K562 (cell line): ENCODE results near the gene C5orf24. TPM values are rescaled to one million over a fixed set of nuclear protein-coding genes. Genes with fewer than 3 reads are reported as not detected.
A peak's percentile ranks its signal among the peaks of the same experiment; 100 is the strongest.

Experiments
- CGGBP1 ChIP-seq: fragments of 250-450 bp; sonication (Bioruptor Pico); IDR thresholded peaks from 2 replicates; pipeline ENCODE4 v1.9.0; 2021; ENCODE audit warnings: mild to moderate bottlenecking
- CHD1 ChIP-seq: fragments of 200-600 bp; sonication (generic); IDR thresholded peaks from one replicate; pipeline ENCODE4 v1.6.1; 2012; ENCODE audit warnings: mild to moderate bottlenecking, moderate library complexity, low read length, inconsistent platforms
- CTBP1 ChIP-seq: fragments of 450-650 bp; IDR thresholded peaks from 2 replicates; pipeline ENCODE4 v1.6.1; 2016; ENCODE audit warnings: borderline replicate concordance
- E2F1 ChIP-seq: sonication (generic); formaldehyde crosslinking; IDR thresholded peaks from 2 replicates; pipeline ENCODE4 v1.8.1; 2023; ENCODE audit warnings: mild to moderate bottlenecking, missing genetic modification reagents, moderate library complexity
- E2F5 ChIP-seq: sonication (generic); formaldehyde crosslinking; IDR thresholded peaks from 2 replicates; pipeline ENCODE4 v1.8.0; 2022; ENCODE audit warnings: mild to moderate bottlenecking, missing genetic modification reagents
- EGR1 ChIP-seq: fragments of 450-650 bp; conservative IDR thresholded peaks from 2 replicates; pipeline ENCODE4 v1.6.1; 2017; ENCODE audit warnings: mild to moderate bottlenecking
- HDAC3 ChIP-seq: fragments of 450-650 bp; IDR thresholded peaks from 2 replicates; pipeline ENCODE4 v1.6.1; 2018; ENCODE audit warnings: borderline replicate concordance, mild to moderate bottlenecking, moderate library complexity; ENCODE audit not compliant: partially characterized antibody
- ID3 ChIP-seq, 2 experiments: fragments of 250-450 bp in 1 of 2; fragments of 450-650 bp in 1 of 2; sonication (Bioruptor Pico) in 1 of 2; IDR thresholded peaks; 2 replicates each; pipeline versions ENCODE4 v1.6.1 to v1.8.0; 2016 to 2021; ENCODE audit warnings: mild to moderate bottlenecking in 2 of 2, moderate library complexity in 2 of 2, missing compliant biosample characterization in 1 of 2, missing genetic modification characterization in 1 of 2
- NCOA4 ChIP-seq: fragments of 450-650 bp; IDR thresholded peaks from 2 replicates; pipeline ENCODE4 v1.6.1; 2018; ENCODE audit warnings: mild to moderate bottlenecking; ENCODE audit not compliant: partially characterized antibody
- PRDM10 ChIP-seq: fragments of 450-650 bp; IDR thresholded peaks from 2 replicates; pipeline ENCODE4 v1.6.1; 2018; ENCODE audit not compliant: partially characterized antibody
- RUNX1 ChIP-seq: sonication (generic); IDR thresholded peaks from 2 replicates; pipeline ENCODE4 v1.6.1; 2016; ENCODE audit warnings: antibody characterized with exemption, low read depth
- SAFB2 ChIP-seq: fragments of 200-400 bp; formaldehyde crosslinking; IDR thresholded peaks from 2 replicates; pipeline ENCODE4 v1.6.1; 2018; ENCODE audit warnings: borderline replicate concordance, low read length, low read depth, moderate library complexity; ENCODE audit not compliant: severe bottlenecking
- SNIP1 ChIP-seq: fragments of 450-650 bp; IDR thresholded peaks from 2 replicates; pipeline ENCODE4 v1.7.1; 2017; ENCODE audit warnings: low read depth, mild to moderate bottlenecking
- SP1 ChIP-seq: sonication (generic); formaldehyde crosslinking; IDR thresholded peaks from 2 replicates; pipeline ENCODE4 v1.8.1; 2022; ENCODE audit warnings: mild to moderate bottlenecking, missing genetic modification reagents
- TEAD1 ChIP-seq, 2 experiments: fragments of 450-650 bp in 1 of 2; sonication (generic) in 1 of 2; formaldehyde crosslinking; IDR thresholded peaks; 2 replicates each; pipeline versions ENCODE4 v1.4.0 to v1.8.0; 2020 to 2022; ENCODE audit warnings: mild to moderate bottlenecking in 2 of 2, missing genetic modification reagents in 1 of 2
- THAP7 ChIP-seq: fragments of 250-450 bp; sonication (Bioruptor Pico); IDR thresholded peaks from 2 replicates; pipeline ENCODE4 v1.5.0; 2021
- U2AF1 ChIP-seq: fragments of 200-400 bp; formaldehyde crosslinking; optimal IDR thresholded peaks from 2 replicates; pipeline ENCODE3; 2017; ENCODE audit warnings: mild to moderate bottlenecking, low read depth, low read length, moderate library complexity
- ZBTB1 ChIP-seq: sonication (generic); formaldehyde crosslinking; IDR thresholded peaks from 2 replicates; pipeline ENCODE4 v1.8.1; 2023; ENCODE audit warnings: missing genetic modification reagents, low read depth, mild to moderate bottlenecking, borderline replicate concordance
- ZNF282 ChIP-seq: sonication (generic); formaldehyde crosslinking; IDR thresholded peaks from 2 replicates; pipeline ENCODE4 v1.8.1; 2023; ENCODE audit warnings: missing genetic modification reagents
- ZSCAN29 ChIP-seq: fragments of 450-650 bp; IDR thresholded peaks from 2 replicates; pipeline ENCODE4 v1.6.1; 2017
- polyA plus RNA-seq, 8 experiments: library from polyadenylated mRNA; depleted of rRNA in 4 of 8; stranded (reverse) in 5 of 8; unstranded in 3 of 8; fragments of >200 nt; fragmentation: Nextera tagmentation in 2 of 8; fragmentation: Illumina TruSeq in 1 of 8; extraction: Ambion mirVana in 2 of 8; extraction: Trizol in 1 of 8; gene quantifications; 2 replicates each; pipeline versions ENCODE4 v1.2.1 to v1.2.3, GENCODE V29; 2011 to 2014; ENCODE audit warnings: inconsistent platforms in 1 of 8, missing spikeins in 1 of 8
- total RNA-seq, 7 experiments: library from RNA; depleted of rRNA in 6 of 7; stranded (reverse); fragments of >200 nt in 6 of 7; fragmentation: Illumina TruSeq in 2 of 7; extraction: Trizol in 2 of 7; gene quantifications; 2 replicates each; pipeline versions ENCODE4 v1.2.1 to v1.2.3, GENCODE V29; 2011 to 2021; ENCODE audit warnings: low replicate concordance in 1 of 7

C5orf24 gene
- total and polyA plus RNA-seq, 9 of the 15 experiments (the other 6 are each of a cell fraction or from before 2014, with no cell fraction given), result 8.9 to 38.6 (median 28.4) TPM

- TF ChIP-seq ZBTB1 (CRISPR knock-in tag), result 0 out of 2 replicates have a peak, but pooled peaks have one; percentile 20
- TF ChIP-seq E2F5 (CRISPR knock-in tag), result peak; percentile 90; the same call in 1 of the 2 replicates
- no peak for TF ChIP-seq RUNX1
- TF ChIP-seq SP1 (CRISPR knock-in tag), result peak; percentile 64; the same call in 1 of the 2 replicates
- TF ChIP-seq EGR1, result peak; percentile 64
- TF ChIP-seq E2F1, result peak; percentile 95
- TF ChIP-seq ZSCAN29, result no peak
- no peak for TF ChIP-seq SAFB2
- TF ChIP-seq TEAD1 (CRISPR knock-in tag; IDR thresholded peaks at IDR 0.05), result peak in 1 of 2 experiments; percentile 78; a peak in 1 of 4 replicates
- TF ChIP-seq CTBP1, result peak; percentile 89
- TF ChIP-seq SNIP1, result no peak
- TF ChIP-seq CHD1, result peak; percentile 85
- TF ChIP-seq NCOA4, result no peak
- TF ChIP-seq ID3 (CRISPR knock-in tag; IDR thresholded peaks at IDR 0.05), result no peak
- TF ChIP-seq ID3 (tag; IDR thresholded peaks at IDR 0.05), result peak; percentile 72; the same call in 1 of the 2 replicates
- peak; percentile 90; the same call in 1 of the 2 replicates for TF ChIP-seq THAP7 (CRISPR knock-in tag)
- no peak for TF ChIP-seq HDAC3
- TF ChIP-seq U2AF1, result peak; percentile 98
- TF ChIP-seq ZNF282 (CRISPR knock-in tag), result no peak
- TF ChIP-seq CGGBP1 (CRISPR knock-in tag), result peak; percentile 71
- no peak for TF ChIP-seq PRDM10
Measured at GRCh38 chr5:134845852-134846640, at the start of gene C5orf24 (continued).
